Measurements from ENCODE around the gene LRRC4C. TPM values are rescaled to one million over a fixed set of nuclear protein-coding genes. Genes with fewer than 3 reads are reported as not detected.

The LRRC4C gene
- total and polyA plus RNA-seq, 2 experiments from 2014 or later = not detected

- Histone ChIP-seq H3K79me2 (ENCODE audit: insufficient read depth) (no peaks in the 10 kb centered on the region), H3K9ac (no peak overlapping the region), H3K4me3 (no peak overlapping the region), H3K27ac (no peak overlapping the region), H3K9me2 (ENCODE audit: insufficient read depth) (no peaks in the 10 kb centered on the region), H3K27me3 (replicated peaks; ENCODE audit: insufficient read depth) (no peaks in the 10 kb centered on the region), H3K9me3 (ENCODE audit: low read depth) (no peaks in the 10 kb centered on the region), H4K20me1 (ENCODE audit: insufficient read depth) (no peaks in the 10 kb centered on the region), H2AFZ (no peak overlapping the region), H3K4me1 (ENCODE audit: insufficient read depth) (no peaks in the 10 kb centered on the region), H3K4me2 (ENCODE audit: unreplicated experiment) (no peak overlapping the region), H3F3A (ENCODE audit: insufficient read depth) (no peaks in the 10 kb centered on the region), H3K36me3 (ENCODE audit: low read depth) (no peaks in the 10 kb centered on the region)
- no peak for DNase-seq
- in situ Hi-C loops (cut with MboI) = no loop called here
- TF ChIP-seq EZH2 (IDR thresholded peaks at IDR 0.05; ENCODE audit: insufficient read depth, poor library complexity, severe bottlenecking) (no peak), EZH2phosphoT487 (IDR thresholded peaks at IDR 0.05; ENCODE audit: insufficient read depth, low read depth) (no peak)
- WGBS, 2 experiments (ENCODE audit: low coverage in 1 of 2, low lambda C conversion rate in 2 of 2, missing lambda C conversion rate in 2 of 2) = 9 to 18% methylated on average over 4 of the region's 4 CpGs
These were observed 64.8 kb downstream of the LRRC4C start for GRCh38 chr11:41394521-41395195.

GRCh38 chr11:41392596-41392995 is 66.9 kb downstream of the LRRC4C start:
- in situ Hi-C loops (cut with MboI) = no loop called here
- Histone ChIP-seq H3K4me2 (ENCODE audit: unreplicated experiment) (no peak overlapping the region), H3K4me3 (no peak overlapping the region), H3K27me3 (replicated peaks; ENCODE audit: insufficient read depth) (no peaks in the 10 kb centered on the region), H3K27ac (no peak overlapping the region), H3K9me2 (ENCODE audit: insufficient read depth) (no peaks in the 10 kb centered on the region), H3K9ac (no peak overlapping the region), H2AFZ (no peak overlapping the region), H4K20me1 (ENCODE audit: insufficient read depth) (no peaks in the 10 kb centered on the region), H3K79me2 (ENCODE audit: insufficient read depth) (no peaks in the 10 kb centered on the region), H3F3A (ENCODE audit: insufficient read depth) (no peaks in the 10 kb centered on the region), H3K4me1 (ENCODE audit: insufficient read depth) (no peaks in the 10 kb centered on the region), H3K9me3 (ENCODE audit: low read depth) (no peaks in the 10 kb centered on the region), H3K36me3 (ENCODE audit: low read depth) (no peaks in the 10 kb centered on the region)
- no peak for DNase-seq
- TF ChIP-seq EZH2 (IDR thresholded peaks at IDR 0.05; ENCODE audit: insufficient read depth, poor library complexity, severe bottlenecking) (no peak), EZH2phosphoT487 (IDR thresholded peaks at IDR 0.05; ENCODE audit: insufficient read depth, low read depth) (no peak)

DNA sequence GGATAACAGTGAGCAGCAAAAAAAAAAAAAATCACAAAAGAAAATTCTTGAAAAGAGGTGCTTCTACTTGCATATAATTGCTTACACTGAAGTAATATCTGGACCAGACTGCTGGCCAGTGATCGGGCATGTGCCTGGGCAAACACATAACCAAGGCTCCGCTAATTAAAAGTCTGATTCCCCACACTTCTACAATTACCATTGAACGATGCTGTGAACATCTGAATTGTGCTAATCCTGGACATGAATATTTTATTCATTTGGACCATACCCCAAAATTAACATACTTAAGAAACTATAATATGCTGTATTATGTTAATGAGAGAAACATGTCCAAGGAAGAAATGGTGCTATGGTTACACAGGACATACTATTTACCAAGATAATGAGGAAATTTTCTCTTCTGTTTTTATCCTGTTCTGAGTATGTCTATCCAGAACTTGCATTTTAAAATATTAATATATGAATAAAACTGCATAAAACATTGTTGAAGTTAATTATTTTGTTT is 69.8 kb downstream of the LRRC4C start:
- H2AFZ ChIP-seq = no peak overlapping the region
- no peaks in the 10 kb centered on the region for H3K9me2 ChIP-seq (ENCODE audit: insufficient read depth)
- no peaks in the 10 kb centered on the region for H4K20me1 ChIP-seq (ENCODE audit: insufficient read depth)
- H3K27ac ChIP-seq = no peak overlapping the region
- no peaks in the 10 kb centered on the region for H3K79me2 ChIP-seq (ENCODE audit: insufficient read depth)
- H3K4me1 ChIP-seq (ENCODE audit: insufficient read depth) = no peaks in the 10 kb centered on the region
- H3K9me3 ChIP-seq (ENCODE audit: low read depth) = no peaks in the 10 kb centered on the region
- 41% methylated on average over 3 of the region's 3 CpGs for WGBS, 2 experiments (ENCODE audit: low coverage in 1 of 2, low lambda C conversion rate in 2 of 2, missing lambda C conversion rate in 2 of 2)
- no peak overlapping the region for H3K4me2 ChIP-seq (ENCODE audit: unreplicated experiment)
- no peaks in the 10 kb centered on the region for H3K27me3 ChIP-seq (replicated peaks; ENCODE audit: insufficient read depth)
- no peak for TF ChIP-seq EZH2phosphoT487 (IDR thresholded peaks at IDR 0.05; ENCODE audit: insufficient read depth, low read depth)
- TF ChIP-seq EZH2 (IDR thresholded peaks at IDR 0.05; ENCODE audit: insufficient read depth, poor library complexity, severe bottlenecking) = no peak
- in situ Hi-C loops (cut with MboI) = no loop called here
- no peak overlapping the region for H3K9ac ChIP-seq
- no peaks in the 10 kb centered on the region for H3F3A ChIP-seq (ENCODE audit: insufficient read depth)
- H3K4me3 ChIP-seq = no peak overlapping the region
- H3K36me3 ChIP-seq (ENCODE audit: low read depth) = no peaks in the 10 kb centered on the region
- DNase-seq = no peak

- H3K27me3 ChIP-seq (replicated peaks; ENCODE audit: insufficient read depth) = no peaks in the 10 kb centered on the region
- DNase-seq = no peak
- no peak overlapping the region for H3K9ac ChIP-seq
- in situ Hi-C loops (cut with MboI) = no loop called here
- H3K79me2 ChIP-seq (ENCODE audit: insufficient read depth) = no peaks in the 10 kb centered on the region
- no peak overlapping the region for H3K4me2 ChIP-seq (ENCODE audit: unreplicated experiment)
- no peaks in the 10 kb centered on the region for H3K9me2 ChIP-seq (ENCODE audit: insufficient read depth)
- no peaks in the 10 kb centered on the region for H4K20me1 ChIP-seq (ENCODE audit: insufficient read depth)
- TF ChIP-seq EZH2phosphoT487 (IDR thresholded peaks at IDR 0.05; ENCODE audit: insufficient read depth, low read depth) (no peak), EZH2 (IDR thresholded peaks at IDR 0.05; ENCODE audit: insufficient read depth, poor library complexity, severe bottlenecking) (no peak)
- 39 to 53% methylated on average over 1 of the region's 1 CpG for WGBS, 2 experiments (ENCODE audit: low coverage in 1 of 2, low lambda C conversion rate in 2 of 2, missing lambda C conversion rate in 2 of 2)
- H3K9me3 ChIP-seq (ENCODE audit: low read depth) = no peaks in the 10 kb centered on the region
- H3K27ac ChIP-seq = no peak overlapping the region
- H3K4me3 ChIP-seq = no peak overlapping the region
- no peaks in the 10 kb centered on the region for H3F3A ChIP-seq (ENCODE audit: insufficient read depth)
- H3K36me3 ChIP-seq (ENCODE audit: low read depth) = no peaks in the 10 kb centered on the region
- no peaks in the 10 kb centered on the region for H3K4me1 ChIP-seq (ENCODE audit: insufficient read depth)
- no peak overlapping the region for H2AFZ ChIP-seq
These were observed 75.1 kb downstream of the LRRC4C start for GRCh38 chr11:41384329-41384728.
